NCI-H460 (cell line): Measurements from ENCODE around the gene ADD1. TPM values are rescaled to one million over a fixed set of nuclear protein-coding genes. Genes with fewer than 3 reads are reported as not detected.

Source experiments
- DNase-seq: peaks from one replicate; pipeline ENCODE4 v3.0.0-alpha.2; 2016; ENCODE audit warnings: low read depth; ENCODE audit errors: extremely low read depth
- total RNA-seq: library from RNA; depleted of rRNA; stranded (reverse); fragments of >200 nt; shearing (Covaris generic); gene quantifications from 2 replicates; pipeline ENCODE4 v1.2.3, GENCODE V29; 2014

ADD1 gene
- total RNA-seq, 1 experiment from 2014 or later: 71.6 TPM

GRCh38 chr4:2873329-2873728 is 29.7 kb downstream of the ADD1 start:
- no peak for DNase-seq

- no peak for DNase-seq
Observed at GRCh38 chr4:2874861-2875260, 31.2 kb downstream of the ADD1 start.

- DNase-seq: no peak
Observed at GRCh38 chr4:2875556-2875955, 31.9 kb downstream of the ADD1 start.

GRCh38 chr4:2878346-2878745 is 34.7 kb downstream of the ADD1 start:
- DNase-seq: no peak

GRCh38 chr4:2879026-2879425 is 35.4 kb downstream of the ADD1 start:
- no peak for DNase-seq

GRCh38 chr4:2881431-2881830 is 37.8 kb downstream of the ADD1 start:
- no peak for DNase-seq

GRCh38 chr4:2882341-2882740 is 38.7 kb downstream of the ADD1 start:
- DNase-seq: no peak

- DNase-seq: no peak
Observed at GRCh38 chr4:2886161-2886560, 42.5 kb downstream of the ADD1 start.

GRCh38 chr4:2886622-2887021 is 43.0 kb downstream of the ADD1 start:
- DNase-seq: no peak

GRCh38 chr4:2887343-2887742 is 43.7 kb downstream of the ADD1 start:
- no peak for DNase-seq

GRCh38 chr4:2888886-2889285 is 45.2 kb downstream of the ADD1 start:
- no peak for DNase-seq

- DNase-seq: no peak
Observed at GRCh38 chr4:2891294-2891693, 47.6 kb downstream of the ADD1 start.

GRCh38 chr4:2893772-2894171 is 50.1 kb downstream of the ADD1 start:
- no peak for DNase-seq

- no peak for DNase-seq
Observed at GRCh38 chr4:2898001-2898400, 54.4 kb downstream of the ADD1 start.

GRCh38 chr4:2900741-2901140 is 57.1 kb downstream of the ADD1 start:
- DNase-seq: no peak

- DNase-seq: no peak
Observed at GRCh38 chr4:2901186-2901585, 57.5 kb downstream of the ADD1 start.

- DNase-seq: no peak
Observed at GRCh38 chr4:2902126-2902525, 58.5 kb downstream of the ADD1 start.

- DNase-seq: no peak
Observed at GRCh38 chr4:2905544-2905943, 61.9 kb downstream of the ADD1 start.

GRCh38 chr4:2906218-2906617 is 62.6 kb downstream of the ADD1 start:
- DNase-seq: no peak

- DNase-seq: no peak
Observed at GRCh38 chr4:2907226-2907625, 63.6 kb downstream of the ADD1 start.

GRCh38 chr4:2907706-2908293 is 64.2 kb downstream of the ADD1 start:
- DNase-seq: no peak

- no peak for DNase-seq
Observed at GRCh38 chr4:2908686-2909085, 65.0 kb downstream of the ADD1 start.

GRCh38 chr4:2909583-2909982 is 65.9 kb downstream of the ADD1 start:
- DNase-seq: no peak
